COLO668 (cell line): ENCODE results near the gene TESK2.

Source experiments
- DNase-seq: peaks from one replicate; lab custom pipeline; 2025; ENCODE audit not compliant: unreplicated experiment; lab: John Stamatoyannopoulos, UW

TESK2 gene

GRCh38 chr1:45306319-45306718, 184.6 kb downstream of the TESK2 start:
- DNase-seq, result no peak

GRCh38 chr1:45305231-45305630, 185.7 kb downstream of the TESK2 start:
- DNase-seq, result no peak

- peak; percentile 46 for DNase-seq
Measured at GRCh38 chr1:45304311-45305081, 186.5 kb downstream of the TESK2 start.

GRCh38 chr1:45303520-45304310, 187.2 kb downstream of the TESK2 start:
- peak; percentile 100 for DNase-seq

GRCh38 chr1:45302505-45303150, 188.3 kb downstream of the TESK2 start:
- DNase-seq, result no peak

GRCh38 chr1:45300669-45300997, 190.3 kb downstream of the TESK2 start:
- DNase-seq, result no peak

GRCh38 chr1:45299981-45300668, 190.8 kb downstream of the TESK2 start:
- DNase-seq, result peak; percentile 68

GRCh38 chr1:45299296-45299695, 191.7 kb downstream of the TESK2 start:
- no peak for DNase-seq

- no peak for DNase-seq
Measured at GRCh38 chr1:45297666-45298356, 193.2 kb downstream of the TESK2 start.
